ENCODE measurements around the gene PIK3C3.
A peak's percentile ranks its signal among the peaks of the same experiment; 100 is the strongest.
"Not testable (repeated sequence)": the region's sequence is repeated elsewhere in the genome, so short reads cannot be mapped to it uniquely, and the experiment has no call there.

Gene PIK3C3

DNA sequence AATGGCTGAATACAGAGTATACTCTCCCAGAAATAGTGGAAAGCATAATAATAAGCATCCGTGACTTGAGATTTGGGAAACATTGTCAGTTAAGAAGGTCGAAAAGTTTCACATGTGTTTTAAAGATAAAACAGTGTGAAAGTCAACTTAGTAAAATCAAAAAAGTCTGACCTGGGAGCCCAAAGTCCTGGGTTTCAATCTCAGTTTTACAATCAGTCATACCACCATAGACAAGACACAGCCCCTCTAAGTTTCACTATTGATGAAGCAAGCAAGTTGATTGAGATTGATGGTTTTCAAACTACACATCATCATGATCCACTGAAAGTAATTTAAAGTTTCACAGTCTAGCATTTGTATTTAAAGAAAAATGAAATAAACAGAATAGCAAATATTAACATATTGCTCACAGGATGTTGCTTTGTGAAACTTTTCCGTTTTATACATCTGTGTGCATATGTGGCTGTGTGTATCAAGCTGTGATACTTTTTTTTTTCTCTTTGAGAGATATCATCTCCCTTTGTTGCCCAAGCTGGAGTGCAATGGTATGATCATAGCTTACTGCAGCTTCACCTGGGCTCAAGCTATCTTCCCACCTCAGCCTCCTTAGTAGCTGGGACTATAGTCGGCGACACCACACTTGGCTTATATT lies 71.1 kb downstream of the PIK3C3 start:
- no peak for DNase-seq (ENCODE audit: low spot score)

DNA sequence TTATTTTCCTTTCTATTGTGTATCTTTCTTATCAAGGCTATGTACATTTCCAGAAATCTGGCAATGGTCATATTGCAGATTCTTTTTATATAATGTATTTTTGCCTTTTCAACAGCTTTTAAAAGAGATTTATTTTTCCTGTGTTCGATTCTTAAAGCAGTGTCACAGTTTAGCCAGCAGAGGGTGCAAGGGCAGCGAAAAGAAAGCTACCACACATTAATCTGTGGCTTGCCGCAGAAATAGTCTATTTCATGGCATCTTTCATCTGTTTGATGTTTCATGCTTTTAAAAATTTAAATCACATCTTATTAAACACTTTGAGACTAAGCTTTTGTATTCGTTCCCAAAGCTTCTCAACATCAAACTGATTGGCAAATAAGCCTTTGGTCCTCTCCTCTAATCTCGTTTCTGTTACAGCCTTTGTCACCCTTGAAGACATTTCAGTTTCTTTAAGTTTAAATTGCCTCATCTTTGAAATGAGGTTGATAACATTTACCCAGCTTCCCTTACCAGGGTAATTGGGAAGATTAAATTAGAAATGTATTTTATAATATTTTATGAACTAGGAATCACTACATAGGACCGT lies 73.3 kb downstream of the PIK3C3 start:
- DNase-seq (ENCODE audit: low spot score) = peak; percentile 45

DNA sequence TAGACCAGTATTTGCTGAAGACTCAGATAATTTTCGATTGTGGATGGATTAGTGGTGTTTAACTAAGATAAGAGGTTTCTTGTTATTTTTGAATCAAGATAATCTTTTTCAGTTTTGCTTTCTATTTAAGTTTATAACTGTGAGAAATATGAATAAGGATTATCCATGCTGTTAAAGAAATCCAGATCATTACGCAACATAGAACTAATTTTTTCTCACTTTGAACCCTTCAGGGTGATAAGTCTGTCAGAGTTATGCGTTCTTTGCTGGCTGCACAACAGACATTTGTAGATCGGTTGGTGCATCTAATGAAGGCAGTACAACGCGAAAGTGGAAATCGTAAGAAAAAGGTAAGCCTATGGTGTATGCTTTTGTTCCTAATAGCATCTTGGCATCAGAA lies 74.1 kb downstream of the PIK3C3 start:
- no peak for DNase-seq (ENCODE audit: low spot score)

DNA sequence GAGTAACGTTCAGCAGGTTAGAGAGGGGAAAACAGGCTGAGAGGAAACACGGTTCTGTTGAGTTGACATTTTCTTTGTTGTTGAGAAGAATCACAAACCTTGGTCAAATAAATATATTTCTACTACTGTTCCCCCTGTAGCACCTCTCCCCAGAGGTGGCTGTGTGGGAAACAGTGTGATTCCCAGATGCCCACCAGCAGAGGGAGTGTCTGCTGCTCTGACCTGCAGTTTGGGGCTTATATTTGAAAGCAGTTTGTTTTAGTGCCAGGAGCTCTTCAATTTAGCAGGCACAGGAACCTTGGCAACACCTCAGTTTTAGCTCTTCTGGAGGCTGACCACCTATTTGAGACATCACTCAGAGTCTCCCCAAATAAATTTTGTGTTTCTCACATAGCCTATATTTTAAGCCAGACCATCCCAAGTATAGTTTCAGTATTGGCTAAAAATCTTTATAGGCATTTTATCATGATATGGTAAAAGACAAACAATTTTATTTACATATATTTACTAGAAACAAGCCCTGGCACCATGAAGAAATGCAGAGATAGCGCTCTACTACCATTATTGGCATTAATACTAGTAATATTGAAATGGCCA lies 75.7 kb downstream of the PIK3C3 start:
- DNase-seq (ENCODE audit: low spot score) = peak; percentile 19

DNA sequence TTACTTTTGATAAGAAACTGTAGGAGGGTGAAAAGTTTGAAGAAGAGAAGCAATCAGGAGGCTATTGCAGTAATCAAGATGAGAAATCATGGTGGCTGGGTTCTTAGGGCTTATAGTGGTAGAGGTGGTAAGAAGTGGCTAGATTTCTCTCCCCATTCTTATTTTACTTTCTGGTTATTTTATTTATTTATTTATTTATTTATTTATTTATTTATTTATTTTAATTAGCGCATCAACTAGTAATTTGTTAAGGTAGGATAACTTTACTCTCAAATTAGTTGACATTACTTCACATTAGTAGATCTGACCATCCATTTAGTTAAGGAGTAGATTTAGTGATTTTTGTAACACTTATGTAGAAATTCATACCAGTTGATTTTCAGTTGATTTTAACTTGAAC lies 77.4 kb downstream of the PIK3C3 start:
- no peak for DNase-seq (ENCODE audit: low spot score)

DNA sequence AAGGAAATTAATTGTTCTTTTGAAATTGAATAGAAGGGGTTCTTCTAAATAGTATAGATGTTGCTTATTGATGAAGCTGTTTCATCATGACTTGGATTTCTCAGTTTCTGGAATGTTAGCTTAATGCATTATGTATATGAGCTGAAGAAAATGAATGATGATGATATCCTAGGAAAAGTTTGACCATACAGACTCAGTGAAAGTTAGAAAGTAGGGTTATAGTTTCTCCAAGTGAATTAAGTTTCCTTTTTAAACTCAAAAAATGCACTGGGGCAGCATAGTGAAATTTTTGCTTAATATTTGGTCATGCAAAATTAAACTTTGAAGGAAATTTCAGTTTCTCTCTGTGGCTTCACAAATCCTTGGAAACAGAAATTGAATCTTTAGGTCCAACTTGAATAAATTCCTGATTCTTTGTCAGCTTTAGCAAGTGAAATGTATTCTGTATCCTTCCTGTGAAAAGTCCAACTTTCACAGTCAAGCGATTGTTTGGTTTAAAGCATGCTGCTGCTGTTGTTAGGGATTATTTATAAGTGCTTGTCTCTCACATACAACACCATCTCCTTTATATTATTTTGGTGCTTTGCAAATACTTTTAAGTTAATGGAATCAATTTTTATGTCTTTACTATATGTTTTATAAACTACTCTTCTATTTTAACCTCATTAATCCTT lies 78.2 kb downstream of the PIK3C3 start:
- DNase-seq (ENCODE audit: low spot score) = no peak

DNA sequence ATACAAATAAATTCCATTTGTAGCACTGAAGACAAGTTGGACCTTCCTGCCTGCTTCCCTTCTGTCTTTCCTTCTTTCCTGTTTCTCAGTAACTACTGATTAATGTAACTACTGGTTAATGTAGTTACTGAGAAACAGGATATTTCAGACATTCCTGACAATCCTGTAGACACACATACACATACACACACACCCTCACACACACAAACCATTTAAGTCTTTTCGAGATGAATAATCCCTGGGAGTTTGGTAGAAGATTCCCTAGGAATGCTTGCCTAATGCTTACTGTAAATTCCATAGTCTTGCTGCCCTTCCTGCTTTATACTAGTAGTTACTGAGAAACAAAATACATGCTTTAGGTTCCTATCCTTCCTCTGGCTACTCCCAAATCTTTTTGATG lies 83.9 kb downstream of the PIK3C3 start:
- DNase-seq (ENCODE audit: low spot score) = no peak

DNA sequence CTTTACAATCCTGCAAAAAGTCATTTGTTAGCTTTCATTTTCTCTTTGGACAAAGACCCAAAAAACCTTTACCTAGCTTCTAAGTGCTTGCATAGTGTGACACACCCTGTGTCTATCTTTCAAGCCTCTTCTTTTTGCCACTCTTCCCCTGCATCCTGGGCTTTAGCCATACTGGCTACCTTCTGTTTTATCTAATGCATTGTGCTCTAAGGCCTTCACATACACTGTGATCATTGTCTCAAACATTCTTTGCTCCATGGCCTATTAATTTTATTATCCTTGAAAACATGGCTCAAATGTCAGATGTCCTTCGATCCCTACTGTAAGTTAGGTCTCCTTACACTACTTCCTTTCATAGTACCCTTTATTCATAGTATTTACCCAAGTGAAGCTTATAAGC lies 84.4 kb downstream of the PIK3C3 start:
- peak; percentile 19 for DNase-seq (ENCODE audit: low spot score)

DNA sequence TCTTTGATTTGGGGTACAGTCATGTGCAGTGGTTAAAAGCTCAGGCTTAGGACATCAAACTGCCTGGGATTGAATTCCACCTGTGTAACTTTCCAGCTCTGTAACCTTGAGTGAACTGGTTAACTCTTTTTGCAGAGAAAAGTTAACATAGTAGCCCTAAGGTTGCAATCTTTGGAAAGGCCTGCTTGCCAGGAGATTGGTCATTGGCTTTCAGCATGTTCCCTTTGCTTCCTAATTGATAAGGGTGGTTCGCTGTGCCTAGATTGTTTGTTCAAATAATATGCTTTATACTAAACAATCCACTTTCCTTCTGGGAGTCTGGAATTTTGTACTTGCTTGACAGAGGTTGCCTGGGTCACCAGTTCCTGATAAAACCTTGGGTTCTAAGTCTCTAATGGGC lies 86.8 kb downstream of the PIK3C3 start:
- no peak for DNase-seq (ENCODE audit: low spot score)

DNA sequence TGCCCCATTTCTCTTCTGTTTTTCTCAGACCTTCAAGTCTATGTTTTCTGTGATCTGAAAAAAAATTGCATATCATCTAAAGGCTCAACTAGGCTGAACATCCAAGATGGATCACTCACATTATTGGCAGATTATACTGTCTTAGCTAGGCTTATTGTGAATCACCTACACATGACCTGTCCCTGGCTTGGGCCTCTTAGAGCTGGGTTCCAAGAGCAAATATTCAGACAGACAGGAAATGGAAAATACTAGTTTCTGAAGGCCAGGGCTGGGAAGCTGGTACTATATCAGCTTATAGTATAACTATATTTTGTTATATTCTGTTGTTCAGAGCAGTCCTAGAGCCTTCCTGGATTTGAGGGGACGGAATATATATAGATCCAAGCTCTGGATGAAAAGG lies 90.3 kb downstream of the PIK3C3 start:
- DNase-seq (ENCODE audit: low spot score) = no peak

DNA sequence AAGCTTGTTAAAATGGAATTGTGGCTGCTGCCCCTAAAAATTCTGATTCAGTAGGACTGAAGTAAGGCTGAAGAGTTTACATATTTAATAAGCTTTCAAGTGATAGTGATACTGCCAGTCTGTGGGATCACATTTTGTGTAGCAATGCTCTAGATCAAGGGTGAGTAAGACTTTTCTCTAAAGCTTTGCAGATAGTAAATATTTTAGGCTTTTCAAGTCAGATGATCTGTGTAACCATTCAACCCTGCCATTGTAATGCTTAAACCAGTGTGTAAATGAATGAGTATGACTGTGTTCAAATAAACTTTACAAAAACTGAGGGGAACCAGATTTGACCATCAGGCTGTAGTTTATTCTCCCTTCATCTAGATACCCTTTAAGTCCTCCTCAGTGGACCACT lies 92.7 kb downstream of the PIK3C3 start:
- DNase-seq (ENCODE audit: low spot score) = no peak

DNA sequence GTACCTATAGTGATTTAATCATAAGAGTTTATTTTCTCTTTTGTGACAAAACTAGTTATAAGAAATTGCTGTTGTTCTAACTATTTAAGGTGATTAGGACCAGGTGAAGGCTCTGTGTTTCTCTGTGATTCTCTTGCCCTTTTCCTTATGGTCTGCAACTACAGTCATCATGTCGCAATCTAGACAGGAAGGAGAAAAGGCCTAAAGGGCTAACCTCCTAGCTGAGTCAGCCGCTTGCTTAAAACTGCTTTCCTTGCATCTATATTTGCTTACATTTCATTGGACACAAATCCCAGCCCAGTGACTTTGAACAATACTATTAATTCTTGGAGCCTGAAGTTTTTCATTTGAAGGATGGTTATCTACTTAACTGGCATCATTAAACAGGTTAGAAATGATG lies 93.1 kb downstream of the PIK3C3 start:
- peak; percentile 33 for DNase-seq (ENCODE audit: low spot score)

DNA sequence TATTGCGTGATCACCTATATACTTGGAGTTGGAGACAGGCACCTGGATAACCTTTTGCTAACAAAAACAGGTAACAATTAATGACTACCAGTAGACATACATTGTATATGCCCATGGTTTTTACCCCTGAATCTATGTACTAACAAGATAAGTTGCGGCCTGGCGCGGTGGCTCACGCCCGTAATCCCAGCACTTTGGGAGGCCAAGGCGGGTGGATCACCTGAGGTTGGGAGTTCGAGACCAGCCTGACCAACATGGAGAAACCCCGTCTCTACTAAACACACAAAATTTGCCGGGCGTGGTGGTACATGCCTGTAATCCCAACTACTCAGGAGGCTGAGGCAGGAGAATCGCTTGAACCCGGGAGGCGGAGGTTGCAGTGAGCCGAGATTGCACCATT lies 94.5 kb downstream of the PIK3C3 start:
- DNase-seq (ENCODE audit: low spot score) = not testable (repeated sequence)

DNA sequence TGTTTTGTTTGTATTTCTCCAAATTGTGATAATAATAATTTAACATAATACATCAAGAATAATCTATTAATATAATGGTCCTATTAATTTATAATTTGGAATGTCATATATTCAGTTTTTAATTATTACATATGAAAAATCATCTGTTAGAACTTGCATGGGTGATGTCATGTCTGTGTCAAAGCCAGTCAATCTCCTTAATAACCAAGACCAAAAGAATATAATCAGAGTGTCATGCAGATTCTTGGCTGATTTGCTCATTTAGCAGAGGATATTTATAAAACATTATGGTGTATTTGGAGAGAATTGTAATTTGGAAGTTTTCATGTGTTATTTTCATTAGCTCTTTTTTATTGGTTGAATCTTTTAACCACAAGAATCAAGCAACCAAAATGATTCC lies 96.4 kb downstream of the PIK3C3 start:
- DNase-seq (ENCODE audit: low spot score) = no peak

DNA sequence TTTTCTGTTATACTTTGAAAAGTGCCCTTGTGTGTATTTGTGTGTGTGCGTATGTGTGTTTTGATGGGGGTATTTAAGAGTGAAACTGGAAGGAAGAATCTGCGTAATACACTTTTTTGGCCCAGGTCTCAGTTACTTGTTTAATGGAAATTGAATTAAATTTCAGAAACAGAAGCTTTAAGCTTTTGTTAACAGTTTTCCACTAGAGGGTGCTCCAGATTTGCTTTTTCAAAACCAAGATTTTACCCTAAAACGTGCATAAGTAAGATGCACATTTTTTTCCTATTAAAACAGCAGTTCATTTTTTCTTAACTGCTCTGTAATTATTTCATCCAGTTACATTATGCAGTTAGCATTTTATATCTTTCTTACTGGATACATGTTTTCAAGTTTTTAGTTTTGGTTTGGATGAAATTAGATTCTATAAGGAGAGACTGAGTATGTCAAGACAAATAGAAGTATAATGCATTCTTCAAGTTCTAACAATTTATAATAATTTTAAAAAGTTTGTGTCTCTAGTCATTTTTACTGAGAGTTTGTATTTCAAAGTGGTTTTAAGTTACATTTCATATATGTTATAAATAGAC lies 97.2 kb downstream of the PIK3C3 start:
- no peak for DNase-seq (ENCODE audit: low spot score)

DNA sequence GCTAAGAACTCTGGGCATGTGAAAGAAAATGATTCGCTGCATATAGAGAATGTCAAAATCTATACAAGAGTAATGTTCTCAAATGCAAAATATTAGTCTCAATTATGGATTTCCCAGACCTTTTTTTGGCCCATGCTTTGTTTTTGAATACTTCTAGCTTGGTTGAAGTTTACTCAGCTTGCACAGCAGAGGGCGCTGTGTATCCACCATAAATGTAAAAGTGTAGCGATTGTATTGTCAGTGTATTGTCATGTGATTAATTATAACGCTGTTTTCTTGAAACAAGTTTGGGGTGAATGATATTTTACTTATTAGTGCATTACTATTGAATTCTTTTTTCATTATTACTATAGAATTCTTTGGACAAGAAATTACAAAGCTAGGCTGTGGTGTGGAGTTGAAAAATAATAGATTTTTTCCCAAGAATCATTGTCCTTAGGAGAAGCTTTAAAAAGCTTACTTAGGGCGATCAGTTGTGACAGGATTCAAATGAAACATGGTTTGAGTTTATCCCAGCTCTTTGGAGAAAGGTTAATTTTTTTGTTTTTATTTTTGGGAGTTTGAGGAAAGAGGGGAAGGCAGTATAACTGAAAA lies 98.3 kb downstream of the PIK3C3 start:
- DNase-seq (ENCODE audit: low spot score) = peak; percentile 48

DNA sequence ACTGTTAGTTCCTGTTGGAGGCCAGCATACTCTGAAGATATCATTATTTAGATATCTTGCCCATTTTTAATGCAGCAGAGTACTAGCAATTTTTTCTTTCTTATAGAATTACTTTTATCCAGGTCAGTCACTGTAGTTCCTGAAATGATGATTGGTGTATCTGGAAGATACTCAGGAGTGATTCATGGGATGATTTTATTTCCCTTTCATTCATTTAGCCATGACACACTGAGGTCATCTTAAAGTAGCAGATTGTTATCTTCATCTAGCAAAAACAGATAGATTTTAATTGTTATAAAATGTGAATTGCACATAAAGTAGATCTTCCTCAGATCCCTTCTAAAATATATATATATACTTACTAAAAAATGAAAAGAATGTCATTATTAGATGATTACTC lies 109.1 kb downstream of the PIK3C3 start:
- DNase-seq (ENCODE audit: low spot score) = no peak

DNA sequence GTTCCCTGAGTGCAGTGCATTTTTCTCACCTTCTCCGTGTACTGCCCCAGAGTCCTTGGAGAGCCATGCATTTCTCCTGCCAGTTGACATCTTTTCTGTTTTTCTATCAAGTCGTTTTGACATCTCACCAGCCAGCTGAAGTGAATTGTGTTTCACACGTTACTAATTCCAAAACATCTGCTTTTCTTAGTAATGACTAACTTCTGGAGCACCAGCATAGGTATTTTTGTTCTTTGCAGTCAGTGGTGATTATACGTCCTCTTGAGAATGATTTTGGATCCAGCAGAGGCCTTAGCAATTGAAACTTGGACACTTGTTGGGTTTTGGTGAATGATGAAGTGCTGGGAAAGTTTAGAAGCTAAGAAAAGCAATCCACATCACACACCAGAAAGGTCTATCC lies 112.5 kb downstream of the PIK3C3 start:
- no peak for DNase-seq (ENCODE audit: low spot score)

DNA sequence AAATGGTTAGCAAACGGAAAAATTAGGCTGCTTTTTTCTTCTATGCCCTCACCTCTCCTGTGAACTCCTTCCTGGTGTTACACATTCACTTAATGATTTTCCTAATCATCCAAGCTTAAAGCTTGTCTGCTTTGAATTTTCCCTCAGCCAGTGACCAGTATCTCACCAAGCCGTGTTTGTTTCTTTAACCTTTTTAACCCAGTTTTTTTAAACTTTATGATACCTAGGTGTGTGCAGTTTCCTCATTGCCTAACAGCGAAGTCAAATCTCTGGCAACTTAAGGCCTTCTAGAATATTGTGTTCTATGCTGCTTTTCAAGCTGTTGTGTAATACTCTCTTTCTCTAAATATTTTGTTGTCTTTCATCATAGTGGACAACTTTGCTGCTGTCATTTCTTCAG lies 113.0 kb downstream of the PIK3C3 start:
- no peak for DNase-seq (ENCODE audit: low spot score)

DNA sequence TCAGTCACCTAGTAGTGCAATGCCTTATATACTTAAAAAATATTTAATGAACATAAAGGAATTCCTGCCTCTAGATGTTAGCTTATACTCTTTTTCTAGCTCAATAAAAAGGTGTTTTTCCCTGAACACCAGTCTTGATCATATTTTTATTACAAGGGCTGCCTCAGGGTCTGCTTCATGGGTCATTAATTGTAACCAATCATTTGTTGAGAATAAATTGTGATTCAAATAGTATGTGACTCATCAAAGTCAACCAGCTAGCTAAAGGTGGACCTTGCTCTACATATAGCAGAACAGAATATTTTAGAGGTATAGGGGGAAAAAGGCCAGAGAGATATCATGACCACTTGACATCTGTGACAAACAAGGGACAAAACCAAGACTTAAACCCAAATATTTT lies 114.0 kb downstream of the PIK3C3 start:
- DNase-seq (ENCODE audit: low spot score) = no peak

DNA sequence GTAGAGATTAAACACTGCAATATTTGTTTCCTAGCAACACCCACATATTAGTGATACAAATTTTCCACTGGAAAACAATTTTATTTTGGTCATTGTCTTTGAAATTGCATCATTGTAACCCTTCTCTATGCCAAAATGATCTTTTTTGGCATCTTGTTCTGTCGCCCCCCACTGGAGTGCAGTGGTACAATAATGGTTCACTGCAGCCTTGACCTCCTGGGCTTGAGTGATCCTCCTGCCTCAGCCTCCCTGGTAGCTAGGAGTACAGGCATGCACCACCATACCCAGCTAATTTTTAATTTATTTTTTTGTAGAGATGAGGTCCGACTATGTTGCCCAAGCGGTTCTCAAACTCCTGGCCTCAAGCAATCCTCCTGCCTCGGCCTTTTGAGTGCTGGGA lies 117.4 kb downstream of the PIK3C3 start:
- no peak for DNase-seq (ENCODE audit: low spot score)

DNA sequence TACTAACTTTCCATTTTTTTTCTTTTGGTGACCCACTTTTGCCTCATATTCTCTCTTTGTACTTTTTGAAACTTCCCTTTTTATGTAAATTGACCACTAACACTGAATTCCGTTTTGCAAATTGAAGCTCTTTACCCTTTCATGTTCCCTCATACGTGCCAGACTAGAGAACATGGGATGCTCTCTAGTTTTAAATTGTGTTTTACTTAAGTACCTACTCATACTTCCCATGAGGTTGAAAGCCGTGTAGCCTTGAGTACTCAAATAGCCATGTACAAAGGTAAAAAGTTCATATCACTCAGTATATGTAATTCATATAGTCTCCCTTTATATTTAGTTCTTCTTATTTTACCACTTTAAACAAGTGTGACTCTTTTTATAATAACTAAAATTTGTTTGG lies 119.7 kb downstream of the PIK3C3 start:
- DNase-seq (ENCODE audit: low spot score) = no peak

DNA sequence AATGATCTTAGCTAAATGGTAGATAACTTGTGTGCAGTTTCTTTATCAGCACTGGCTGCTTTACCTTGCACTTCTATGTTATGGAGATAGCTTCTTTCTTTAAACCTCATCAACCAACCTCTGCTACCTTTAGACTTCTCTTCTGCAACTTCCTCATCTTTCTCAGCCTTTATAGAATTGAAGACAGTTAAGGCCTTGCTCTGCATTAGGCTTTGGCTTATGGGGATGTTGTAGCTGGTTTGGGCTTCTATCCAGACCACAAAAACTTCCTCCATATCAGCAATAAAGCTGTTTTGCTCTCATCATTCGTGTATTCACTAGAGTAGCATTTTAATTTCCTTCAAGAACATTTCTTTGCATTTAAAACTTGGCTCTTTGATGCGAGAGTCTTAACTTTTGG lies 123.7 kb downstream of the PIK3C3 start:
- no peak for DNase-seq (ENCODE audit: low spot score)

Data from COLO829 (cell line).